Mesenteric fat pad (tissue), 1 donor: ENCODE results near the gene MX1. TPM values are rescaled to one million over a fixed set of nuclear protein-coding genes. Genes with fewer than 3 reads are reported as not detected.
"Not testable (repeated sequence)": the region's sequence is repeated elsewhere in the genome, so short reads cannot be mapped to it uniquely, and the experiment has no call there.

Experiments
- DNase-seq: peaks from one replicate; pipeline ENCODE4 v3.0.0-alpha.2; 2020; ENCODE audit warnings: low spot score
- total RNA-seq: library from RNA; stranded (reverse); fragmentation: NEBNext Ultra II Directional; extraction: Animal tissue kit (Norgen Biotek cat#: 25700); gene quantifications from one replicate; pipeline ENCODE4 v1.2.1, GENCODE V29; 2021
- donor health status: DM: yes; HTN: yes; CAD: no.

The MX1 gene
- total RNA-seq, 1 donor from 2014 or later: 60.3 TPM

DNA sequence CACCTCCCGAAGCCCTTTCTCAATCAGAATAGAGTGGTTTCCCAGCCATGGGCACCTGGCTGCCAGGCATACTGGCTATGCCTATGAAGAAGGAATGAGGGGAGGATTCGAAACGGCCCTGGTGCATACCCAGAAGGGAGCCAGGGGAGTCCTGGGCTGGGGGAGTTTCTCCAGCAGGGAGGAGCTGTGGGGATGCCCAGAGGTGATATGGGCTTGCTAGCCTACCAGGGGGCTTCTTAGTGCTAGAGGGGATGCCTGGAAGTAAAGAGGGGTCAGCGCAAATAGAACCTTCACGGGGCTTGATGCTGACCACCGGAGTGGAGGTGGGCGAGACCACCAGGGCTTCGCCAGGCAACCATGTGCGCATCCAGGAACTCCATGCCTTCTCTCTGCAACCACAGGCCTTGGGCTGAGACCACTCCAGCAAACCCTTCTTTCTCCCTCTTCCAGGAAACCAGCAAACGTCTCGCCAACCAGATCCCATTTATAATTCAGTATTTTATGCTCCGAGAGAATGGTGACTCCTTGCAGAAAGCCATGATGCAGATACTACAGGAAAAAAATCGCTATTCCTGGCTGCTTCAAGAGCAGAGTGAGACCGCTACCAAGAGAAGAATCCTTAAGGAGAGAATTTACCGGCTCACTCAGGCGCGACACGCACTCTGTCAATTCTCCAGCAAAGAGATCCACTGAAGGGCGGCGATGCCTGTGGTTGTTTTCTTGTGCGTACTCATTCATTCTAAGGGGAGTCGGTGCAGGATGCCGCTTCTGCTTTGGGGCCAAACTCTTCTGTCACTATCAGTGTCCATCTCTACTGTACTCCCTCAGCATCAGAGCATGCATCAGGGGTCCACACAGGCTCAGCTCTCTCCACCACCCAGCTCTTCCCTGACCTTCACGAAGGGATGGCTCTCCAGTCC, 18.2 kb upstream of the MX1 start:
- DNase-seq: peak; percentile 74

- no peak for DNase-seq
Observed at GRCh38 chr21:41410361-41410760, 15.7 kb upstream of the MX1 start.

DNA sequence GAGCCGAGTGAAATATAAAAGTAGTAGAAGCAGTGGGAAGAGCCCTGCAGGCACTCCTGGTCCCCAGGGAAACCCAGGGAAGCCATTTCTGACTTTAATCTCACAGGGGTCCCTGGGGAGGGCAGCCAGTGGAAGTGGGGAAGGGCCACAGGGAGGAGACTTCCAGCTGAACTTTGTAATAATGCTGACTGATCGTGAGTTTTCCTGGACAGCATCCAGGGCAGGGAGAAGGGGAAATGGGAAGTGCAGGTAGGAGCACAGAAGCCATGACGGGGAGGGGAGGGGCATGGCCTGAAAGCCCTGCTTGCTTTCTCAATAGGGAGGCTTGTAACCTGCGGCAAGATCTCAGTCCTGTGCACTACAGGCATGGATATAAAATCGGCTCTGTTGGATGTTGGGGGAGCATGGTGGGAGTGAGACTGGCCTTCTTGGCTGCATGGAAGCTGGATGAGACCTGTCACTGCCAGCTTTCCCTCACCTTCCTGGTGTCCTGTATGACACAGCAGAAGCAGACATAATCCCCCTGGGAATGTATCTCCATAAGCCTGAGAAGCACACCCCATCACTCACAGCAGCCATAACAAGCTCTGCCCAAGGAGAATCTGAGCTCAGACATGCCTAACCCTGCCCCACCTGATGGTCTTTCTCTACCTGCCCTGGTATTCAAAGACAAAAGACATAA, 15.1 kb upstream of the MX1 start:
- peak; percentile 43 for DNase-seq

DNA sequence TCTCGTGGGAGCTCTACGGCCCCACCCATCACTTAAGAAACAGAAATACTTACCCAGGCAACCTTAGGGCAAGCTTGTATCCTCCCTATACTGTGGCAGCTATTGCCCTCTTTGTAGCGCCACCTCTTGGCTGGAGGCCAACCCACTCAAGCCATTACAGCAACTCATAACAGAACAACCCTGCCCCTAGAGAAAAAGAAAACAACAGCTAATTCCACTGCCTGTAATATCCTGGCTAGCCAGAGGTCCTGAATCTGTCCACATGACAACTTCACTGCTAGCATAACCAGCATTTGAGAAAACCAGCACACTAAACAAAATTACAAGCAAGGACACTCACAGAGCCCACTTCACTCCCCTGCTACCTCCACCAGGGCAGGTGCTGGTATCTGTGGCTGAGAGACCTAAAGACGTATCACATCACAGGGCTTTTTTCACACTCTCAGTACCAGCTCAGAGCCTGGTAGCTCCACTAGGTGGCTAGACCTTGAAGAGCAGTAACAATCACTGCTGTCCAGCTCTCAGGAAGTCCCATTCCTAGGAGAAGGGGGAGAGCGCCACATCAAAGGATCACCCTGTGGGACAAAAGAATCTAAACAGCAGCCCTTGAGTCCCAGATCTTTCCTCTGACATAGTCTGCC, 14.5 kb upstream of the MX1 start:
- peak; percentile 82 for DNase-seq

DNA sequence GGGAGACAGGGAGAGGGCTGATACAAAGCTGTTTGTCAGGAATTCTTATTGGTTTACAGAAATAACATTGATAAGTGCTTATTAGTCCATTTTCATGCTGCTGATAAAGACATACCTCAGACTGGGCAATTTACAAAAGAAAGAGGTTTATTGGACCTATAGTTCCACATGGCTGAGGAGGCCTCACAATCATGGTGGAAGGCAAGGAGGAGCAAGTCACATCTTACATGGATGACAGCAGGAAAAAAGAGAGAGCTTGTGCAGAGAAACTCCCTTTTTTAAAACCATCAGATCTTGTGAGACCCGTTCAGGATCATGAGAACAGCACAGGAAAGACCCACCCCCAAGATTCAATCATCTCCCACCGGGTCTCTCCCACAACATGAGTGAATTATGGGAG, 8.5 kb upstream of the MX1 start:
- DNase-seq: not testable (repeated sequence)

DNA sequence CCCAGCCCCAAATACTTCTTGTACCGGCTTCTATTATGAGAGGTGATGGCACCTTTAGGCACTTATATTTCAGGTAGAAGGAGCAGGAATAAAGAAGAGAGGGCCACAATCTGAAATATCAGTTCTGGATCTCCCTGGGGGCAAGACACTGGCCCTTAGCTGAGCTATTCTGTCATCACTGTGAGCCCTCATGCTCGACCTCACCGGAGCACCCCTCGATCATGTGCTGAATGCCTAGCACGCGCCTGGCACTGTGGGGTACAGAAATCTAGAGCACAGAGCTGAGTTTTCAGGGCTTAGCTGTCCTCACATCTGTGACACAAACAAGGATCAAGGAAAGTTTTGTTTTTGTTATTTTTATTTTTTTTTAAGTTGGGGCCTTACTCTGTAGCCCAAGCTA, 7.6 kb upstream of the MX1 start:
- DNase-seq: peak; percentile 72

DNA sequence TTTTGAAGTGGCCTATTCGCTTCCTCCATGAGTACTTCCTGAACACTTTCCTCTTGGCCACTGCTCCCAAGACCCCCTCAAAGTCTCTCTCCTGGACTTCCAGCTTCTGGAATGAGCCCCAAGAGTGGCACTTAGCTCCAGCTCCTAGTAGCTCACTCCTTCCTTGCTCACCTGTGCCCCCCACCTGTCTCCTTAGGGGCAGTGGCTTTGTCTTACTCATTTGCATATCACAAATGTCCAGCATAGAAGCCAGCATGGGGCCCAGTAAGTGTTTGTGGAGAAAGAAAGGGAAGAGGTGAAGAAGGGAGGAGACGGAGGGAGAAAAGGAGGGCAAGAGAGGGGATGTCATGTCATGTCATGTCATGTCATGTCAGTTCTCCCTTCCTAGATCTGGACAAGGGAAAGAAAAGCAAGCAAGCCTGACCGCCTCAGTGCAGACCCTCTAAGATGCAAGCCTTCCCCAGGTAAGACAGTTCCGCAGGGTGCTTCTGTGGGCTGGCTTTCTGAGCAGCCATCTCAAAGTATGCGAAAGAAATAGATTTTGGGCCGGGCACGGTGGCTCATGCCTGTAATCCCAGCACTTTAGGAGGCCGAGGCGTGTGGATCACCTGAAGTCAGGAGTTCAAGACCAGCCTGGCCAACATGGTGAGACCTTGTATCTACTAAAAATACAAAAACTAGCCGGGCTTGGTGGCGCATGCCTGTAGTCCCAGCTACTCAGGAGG, 6.9 kb upstream of the MX1 start:
- peak; percentile 75 for DNase-seq

GRCh38 chr21:41419921-41420862, 5.8 kb upstream of the MX1 start:
- DNase-seq: peak; percentile 94

GRCh38 chr21:41420998-41421397, 5.0 kb upstream of the MX1 start:
- not testable (repeated sequence) for DNase-seq

- no peak for DNase-seq
Observed at GRCh38 chr21:41422546-41423304, 3.3 kb upstream of the MX1 start.

DNA sequence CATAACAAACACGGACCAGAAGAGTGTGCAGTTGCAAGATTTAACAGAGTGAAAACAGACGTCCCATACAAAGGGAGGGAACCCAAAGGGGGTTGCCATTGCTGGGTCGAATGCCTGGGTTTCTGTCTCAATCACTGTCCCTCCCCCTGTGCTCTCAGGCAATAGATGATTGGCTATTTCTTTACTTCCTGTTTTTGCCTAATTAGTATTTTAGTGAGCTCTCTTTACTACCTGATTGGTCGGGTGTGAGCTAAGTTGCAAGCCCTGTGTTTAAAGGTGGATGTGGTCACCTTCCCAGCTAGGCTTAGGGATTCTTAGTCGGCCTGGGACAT, 2.8 kb upstream of the MX1 start:
- not testable (repeated sequence) for DNase-seq

DNA sequence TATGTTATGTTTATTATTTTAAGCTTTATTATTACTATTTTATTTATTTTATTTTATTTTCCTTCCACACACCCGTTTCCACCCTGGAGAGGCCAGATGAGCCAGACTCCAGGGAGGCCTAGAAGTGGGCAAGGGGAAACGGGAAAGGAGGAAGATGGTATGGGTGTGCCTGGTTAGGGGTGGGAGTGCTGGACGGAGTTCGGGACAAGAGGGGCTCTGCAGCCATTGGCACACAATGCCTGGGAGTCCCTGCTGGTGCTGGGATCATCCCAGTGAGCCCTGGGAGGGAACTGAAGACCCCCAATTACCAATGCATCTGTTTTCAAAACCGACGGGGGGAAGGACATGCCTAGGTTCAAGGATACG, 468 bp upstream of the MX1 start:
- no peak for DNase-seq

- DNase-seq: no peak
Observed at GRCh38 chr21:41426676-41427404, 801 bp downstream of the MX1 start.

DNA sequence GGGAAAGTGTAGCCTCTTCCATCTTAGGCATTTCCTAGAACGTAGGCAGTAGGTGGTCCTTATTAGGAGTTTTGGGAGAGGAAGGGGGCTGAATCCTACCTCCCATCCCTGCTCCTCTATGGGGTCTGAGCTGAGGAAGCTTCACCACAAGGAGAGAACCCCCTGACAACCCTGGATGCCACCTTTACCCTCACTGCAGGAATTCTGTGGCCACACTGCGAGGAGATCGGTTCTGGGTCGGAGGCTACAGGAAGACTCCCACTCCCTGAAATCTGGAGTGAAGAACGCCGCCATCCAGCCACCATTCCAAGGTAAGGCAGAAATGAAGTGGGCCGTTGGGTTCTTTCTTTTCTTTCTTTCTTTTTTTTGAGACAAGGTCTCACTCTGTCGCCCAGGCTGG, 1.5 kb downstream of the MX1 start:
- no peak for DNase-seq

DNA sequence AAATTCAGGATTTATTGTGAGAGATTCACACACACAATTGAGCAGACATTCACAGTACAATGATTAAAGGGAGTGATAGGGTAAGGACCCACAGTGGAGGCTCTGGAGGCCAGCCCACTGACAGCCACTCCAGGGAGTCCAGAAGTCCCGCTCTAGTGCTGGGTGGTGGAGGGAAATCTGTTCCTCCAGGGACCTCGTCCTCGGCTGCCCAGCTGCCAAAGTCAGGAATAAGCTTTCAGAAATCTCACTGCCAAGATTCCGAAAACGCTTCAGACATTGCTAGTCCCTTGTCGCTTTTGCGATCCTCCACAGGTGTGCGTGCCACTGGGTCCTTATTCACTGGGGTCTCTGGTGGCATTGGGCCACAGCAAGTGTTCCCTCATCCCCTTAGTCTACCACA, 2.3 kb downstream of the MX1 start:
- DNase-seq: no peak

GRCh38 chr21:41428847-41429246, 2.8 kb downstream of the MX1 start:
- DNase-seq: no peak

GRCh38 chr21:41429305-41429704, 3.3 kb downstream of the MX1 start:
- DNase-seq: no peak

GRCh38 chr21:41429925-41430491, 4.0 kb downstream of the MX1 start:
- DNase-seq: no peak
